Nephron progenitor cell (in vitro differentiated cells): ENCODE results near the gene ATP5PB.

Source experiments
- DNase-seq: peaks from one replicate; pipeline ENCODE4 v3.0.0; 2021
- H3K27ac Mint-ChIP-seq: 2 replicates; pipeline ENCODE4 v1.8.0; 2021; ENCODE audit warnings: mild to moderate bottlenecking, moderate library complexity, mixed read lengths
- H3K27me3 Mint-ChIP-seq: 2 replicates; pipeline ENCODE4 v1.8.0; 2021; ENCODE audit warnings: mild to moderate bottlenecking, low read depth, mixed read lengths; ENCODE audit not compliant: poor library complexity
- H3K36me3 Mint-ChIP-seq: 2 replicates; pipeline ENCODE4 v1.8.0; 2021; ENCODE audit warnings: low read depth, mixed read lengths
- H3K4me1 Mint-ChIP-seq: 2 replicates; pipeline ENCODE4 v1.8.0; 2021; ENCODE audit warnings: mixed read lengths
- H3K4me3 Mint-ChIP-seq: 2 replicates; pipeline ENCODE4 v1.8.0; 2021; ENCODE audit warnings: mild to moderate bottlenecking, moderate library complexity, mixed read lengths
- H3K9me3 Mint-ChIP-seq: 2 replicates; pipeline ENCODE4 v1.8.0; 2021; ENCODE audit warnings: mild to moderate bottlenecking, moderate library complexity, mixed read lengths
- CTCF ChIP-seq: fragments of 200-600 bp; sonication (generic); IDR thresholded peaks from 2 replicates; pipeline ENCODE4 v1.5.0; 2021; ENCODE audit warnings: antibody characterized with exemption

The ATP5PB gene

GRCh38 chr1:111488669-111489068 is 39.4 kb downstream of the ATP5PB start:
- Mint-ChIP-seq H3K9me3 (no peaks in the 10 kb centered on the region), H3K4me1 (no peaks in the 10 kb centered on the region), H3K27ac (no peak overlapping the region), H3K27me3 (peaks cover 5% of the 10 kb centered on the region), H3K36me3 (no peaks in the 10 kb centered on the region), H3K4me3 (no peak overlapping the region)
- no peak for DNase-seq
- TF ChIP-seq CTCF, result no peak

DNA sequence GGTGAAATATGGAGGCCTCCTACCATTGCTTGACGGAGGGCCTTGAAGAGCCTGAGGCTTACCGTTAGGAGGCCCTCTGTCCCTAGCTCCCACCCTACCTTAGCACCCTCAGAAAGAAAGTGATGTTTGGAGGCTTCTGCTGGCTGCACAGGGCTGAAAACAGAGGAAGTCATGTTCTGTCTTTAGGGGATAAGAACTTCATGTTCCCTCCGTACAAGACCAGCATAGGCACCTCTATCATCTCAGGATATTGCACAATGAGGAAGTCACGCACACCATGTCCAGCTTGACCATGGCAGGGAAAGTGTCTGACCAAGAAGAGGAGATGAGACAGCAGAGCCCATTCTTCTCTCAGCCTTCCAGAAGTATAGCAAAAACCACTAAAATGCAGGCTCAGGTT is 40.3 kb downstream of the ATP5PB start:
- Mint-ChIP-seq H3K4me1 (no peaks in the 10 kb centered on the region), H3K27ac (no peak overlapping the region), H3K4me3 (no peak overlapping the region), H3K36me3 (no peaks in the 10 kb centered on the region), H3K9me3 (peaks cover 8% of the 10 kb centered on the region), H3K27me3 (peaks cover 8% of the 10 kb centered on the region)
- no peak for DNase-seq
- TF ChIP-seq CTCF, result no peak

- peaks cover 8% of the 10 kb centered on the region for H3K27me3 Mint-ChIP-seq
- H3K9me3 Mint-ChIP-seq, result peaks cover 14% of the 10 kb centered on the region
- no peak overlapping the region for H3K4me3 Mint-ChIP-seq
- no peak overlapping the region for H3K27ac Mint-ChIP-seq
- no peaks in the 10 kb centered on the region for H3K36me3 Mint-ChIP-seq
- no peak for TF ChIP-seq CTCF
- H3K4me1 Mint-ChIP-seq, result no peaks in the 10 kb centered on the region
- DNase-seq, result no peak
Observed at GRCh38 chr1:111490220-111490619, 41.0 kb downstream of the ATP5PB start.

DNA sequence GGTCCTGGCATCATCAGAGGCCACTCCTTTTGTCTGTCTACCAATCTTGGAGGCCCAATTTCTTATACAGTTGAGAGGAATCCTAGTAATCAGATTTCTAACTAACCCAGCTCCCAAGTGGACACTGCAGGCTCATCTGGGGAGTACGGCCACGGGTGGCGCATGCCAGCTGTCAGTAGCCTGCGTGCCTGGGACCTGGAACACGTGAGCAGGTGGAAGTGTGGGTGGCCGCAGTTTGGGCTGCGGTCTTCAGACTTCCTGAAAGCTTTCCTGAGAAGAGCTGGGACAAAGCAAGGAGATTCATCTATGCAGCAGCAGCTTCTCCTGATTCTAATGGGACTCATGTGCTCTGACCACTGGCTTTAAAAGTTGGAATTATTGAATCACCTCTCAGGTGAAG is 41.8 kb downstream of the ATP5PB start:
- Mint-ChIP-seq H3K27ac (no peak overlapping the region), H3K4me1 (no peaks in the 10 kb centered on the region), H3K36me3 (no peaks in the 10 kb centered on the region), H3K27me3 (peaks cover 8% of the 10 kb centered on the region), H3K9me3 (peaks cover 15% of the 10 kb centered on the region), H3K4me3 (no peak overlapping the region)
- TF ChIP-seq CTCF, result no peak
- DNase-seq, result no peak

GRCh38 chr1:111496398-111496797 is 47.1 kb downstream of the ATP5PB start:
- no peak for DNase-seq
- no peak for TF ChIP-seq CTCF
- H3K36me3 Mint-ChIP-seq, result no peaks in the 10 kb centered on the region
- no peaks in the 10 kb centered on the region for H3K4me1 Mint-ChIP-seq
- no peak overlapping the region for H3K4me3 Mint-ChIP-seq
- H3K27me3 Mint-ChIP-seq, result peaks cover 20% of the 10 kb centered on the region
- H3K27ac Mint-ChIP-seq, result no peak overlapping the region
- peaks cover 22% of the 10 kb centered on the region for H3K9me3 Mint-ChIP-seq

GRCh38 chr1:111497592-111497991 is 48.3 kb downstream of the ATP5PB start:
- Mint-ChIP-seq H3K36me3 (no peaks in the 10 kb centered on the region), H3K4me1 (no peaks in the 10 kb centered on the region), H3K9me3 (peaks cover 22% of the 10 kb centered on the region), H3K27me3 (peaks cover 20% of the 10 kb centered on the region), H3K27ac (no peak overlapping the region), H3K4me3 (no peak overlapping the region)
- no peak for DNase-seq
- TF ChIP-seq CTCF, result no peak
